Measurements from ENCODE around the gene MAGEB17.

- no peak for TF ChIP-seq POLR2A (IDR thresholded peaks at IDR 0.05)
- TF ChIP-seq, protein P1, sequence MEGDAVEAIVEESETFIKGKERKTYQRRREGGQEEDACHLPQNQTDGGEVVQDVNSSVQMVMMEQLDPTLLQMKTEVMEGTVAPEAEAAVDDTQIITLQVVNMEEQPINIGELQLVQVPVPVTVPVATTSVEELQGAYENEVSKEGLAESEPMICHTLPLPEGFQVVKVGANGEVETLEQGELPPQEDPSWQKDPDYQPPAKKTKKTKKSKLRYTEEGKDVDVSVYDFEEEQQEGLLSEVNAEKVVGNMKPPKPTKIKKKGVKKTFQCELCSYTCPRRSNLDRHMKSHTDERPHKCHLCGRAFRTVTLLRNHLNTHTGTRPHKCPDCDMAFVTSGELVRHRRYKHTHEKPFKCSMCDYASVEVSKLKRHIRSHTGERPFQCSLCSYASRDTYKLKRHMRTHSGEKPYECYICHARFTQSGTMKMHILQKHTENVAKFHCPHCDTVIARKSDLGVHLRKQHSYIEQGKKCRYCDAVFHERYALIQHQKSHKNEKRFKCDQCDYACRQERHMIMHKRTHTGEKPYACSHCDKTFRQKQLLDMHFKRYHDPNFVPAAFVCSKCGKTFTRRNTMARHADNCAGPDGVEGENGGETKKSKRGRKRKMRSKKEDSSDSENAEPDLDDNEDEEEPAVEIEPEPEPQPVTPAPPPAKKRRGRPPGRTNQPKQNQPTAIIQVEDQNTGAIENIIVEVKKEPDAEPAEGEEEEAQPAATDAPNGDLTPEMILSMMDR (IDR thresholded peaks at IDR 0.05) = no peak
These were observed 10.0 kb downstream of the MAGEB17 start for GRCh38 chrX:16177260-16177659.
